Ascending aorta (tissue), 2 donors: ENCODE results near the gene ZBED1. TPM values are rescaled to one million over a fixed set of nuclear protein-coding genes. Genes with fewer than 3 reads are reported as not detected.
"Not testable (repeated sequence)": the region's sequence is repeated elsewhere in the genome, so short reads cannot be mapped to it uniquely, and the experiment has no call there.

ENCODE experiments used
- DNase-seq, 2 donors: peaks; one replicate each; pipeline ENCODE4 v3.0.0-alpha.2; 2019; ENCODE audit warnings: low spot score in 2 of 2
- H3K27ac ChIP-seq, 2 donors: fragments of 200-600 bp; sonication (generic); one replicate each; pipeline ENCODE4 v1.5.1; 2016 to 2017; ENCODE audit warnings: mild to moderate bottlenecking in 1 of 2
- H3K27me3 ChIP-seq: fragments of 200-600 bp; sonication (generic); one replicate; pipeline ENCODE4 v1.5.1; 2017
- H3K36me3 ChIP-seq, 2 donors: fragments of 200-600 bp; sonication (generic); one replicate each; pipeline ENCODE4 v1.5.1; 2016
- H3K4me1 ChIP-seq, 2 donors: fragments of 200-600 bp; sonication (generic); one replicate each; pipeline ENCODE4 v1.5.1; 2016 to 2017; ENCODE audit warnings: mild to moderate bottlenecking in 1 of 2
- H3K4me3 ChIP-seq, 2 donors: fragments of 200-600 bp; sonication (generic); one replicate each; pipeline ENCODE4 v1.5.1; 2016 to 2017; ENCODE audit warnings: mild to moderate bottlenecking in 1 of 2
- H3K9me3 ChIP-seq, 2 donors: fragments of 200-600 bp; sonication (generic); one replicate each; pipeline ENCODE4 v1.5.1; 2016
- CTCF ChIP-seq, 3 experiments: fragments of 200-600 bp in 2 of 3; fragments of 450-650 bp in 1 of 3; sonication (generic) in 2 of 3; IDR thresholded peaks; one replicate each; pipeline ENCODE4 v1.5.1; 2016 to 2019; ENCODE audit warnings: antibody characterized with exemption in 3 of 3, mild to moderate bottlenecking in 1 of 3, moderate library complexity in 1 of 3
- intact Hi-C: fragments of 100-400 bp; cut with DNase I; formaldehyde crosslinking; loops from one replicate; pipeline ENCODE4 v1.15.1; 2023
- total RNA-seq: library from RNA; depleted of rRNA; stranded (reverse); fragments of >200 nt; gene quantifications from one replicate; pipeline ENCODE4 v1.1.0, GENCODE V29; 2016

Gene ZBED1
- total RNA-seq, 1 donor from 2014 or later, result 34.6 TPM

DNA sequence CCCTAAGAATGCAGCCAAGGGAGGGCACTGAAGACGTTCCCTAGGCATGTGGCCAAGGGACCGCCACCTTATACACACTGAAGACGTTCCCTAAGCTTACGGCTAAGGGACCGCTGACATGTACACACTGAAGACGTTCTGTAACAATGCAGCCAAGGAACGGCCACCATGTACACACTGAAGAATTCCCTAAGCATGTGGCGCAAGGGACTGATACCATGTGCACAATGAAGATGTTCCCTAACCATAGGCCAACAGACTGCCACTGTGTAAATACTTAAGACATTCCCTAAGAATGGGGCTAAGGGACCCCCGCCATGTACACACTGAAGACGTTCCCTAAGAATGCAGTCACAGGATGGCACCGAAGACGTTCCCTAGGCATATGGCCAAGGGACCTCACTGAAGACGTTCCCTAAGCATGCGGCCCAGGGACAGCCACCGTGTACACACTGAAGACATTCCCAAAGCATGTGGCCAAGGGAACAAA lies 36.1 kb downstream of the ZBED1 start:
- Histone ChIP-seq H3K4me3 (no peak overlapping the region), H3K4me1 (peaks cover 0 to 7% of the 10 kb centered on the region in 2 donors), H3K27me3 (no peaks in the 10 kb centered on the region), H3K36me3 (no peaks in the 10 kb centered on the region), H3K9me3 (no peaks in the 10 kb centered on the region), H3K27ac (no peak overlapping the region)
- no peak for TF ChIP-seq CTCF (IDR thresholded peaks at IDR 0.05)
- intact Hi-C loops, result no loop called here
- DNase-seq, result no peak

DNA sequence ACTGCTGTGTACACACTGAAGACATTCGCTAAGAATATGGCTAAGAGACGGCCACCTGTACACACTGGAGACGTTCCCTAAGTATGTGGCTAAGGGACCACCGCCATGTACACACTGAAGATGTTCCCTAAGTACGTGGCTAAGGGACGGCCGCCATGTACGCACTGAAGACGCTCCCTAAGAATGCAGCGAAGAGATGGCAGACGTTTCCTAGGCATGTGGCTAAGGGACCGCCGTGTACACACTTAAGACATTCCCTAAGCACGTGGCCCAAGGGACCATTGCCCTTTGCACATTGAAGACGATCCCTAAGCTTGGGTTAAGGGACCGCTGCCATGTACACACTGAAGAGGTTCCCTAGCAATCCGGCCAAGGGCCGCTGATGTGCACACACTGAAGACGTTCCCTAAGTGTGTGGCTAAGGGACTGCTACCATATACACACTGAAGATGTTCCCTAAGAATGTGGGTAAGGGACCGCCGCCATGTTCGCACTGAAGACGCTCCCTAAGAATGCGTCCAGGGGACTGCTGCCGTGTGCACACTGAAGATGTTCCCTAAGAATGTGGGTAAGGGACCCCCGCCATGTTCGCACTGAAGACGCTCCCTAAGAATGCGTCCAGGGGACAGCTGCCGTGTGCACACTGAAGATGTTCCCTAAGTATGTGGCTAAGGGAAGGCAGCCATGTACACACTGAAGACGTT lies 36.7 kb downstream of the ZBED1 start:
- H3K27me3 ChIP-seq, result no peaks in the 10 kb centered on the region
- intact Hi-C loops, result no loop called here
- H3K4me3 ChIP-seq, result no peak overlapping the region
- no peak for DNase-seq
- H3K9me3 ChIP-seq, result no peaks in the 10 kb centered on the region
- no peak overlapping the region for H3K27ac ChIP-seq
- no peaks in the 10 kb centered on the region for H3K36me3 ChIP-seq
- no peak for TF ChIP-seq CTCF (IDR thresholded peaks at IDR 0.05)
- H3K4me1 ChIP-seq, result peaks cover 0 to 7% of the 10 kb centered on the region in 2 donors

DNA sequence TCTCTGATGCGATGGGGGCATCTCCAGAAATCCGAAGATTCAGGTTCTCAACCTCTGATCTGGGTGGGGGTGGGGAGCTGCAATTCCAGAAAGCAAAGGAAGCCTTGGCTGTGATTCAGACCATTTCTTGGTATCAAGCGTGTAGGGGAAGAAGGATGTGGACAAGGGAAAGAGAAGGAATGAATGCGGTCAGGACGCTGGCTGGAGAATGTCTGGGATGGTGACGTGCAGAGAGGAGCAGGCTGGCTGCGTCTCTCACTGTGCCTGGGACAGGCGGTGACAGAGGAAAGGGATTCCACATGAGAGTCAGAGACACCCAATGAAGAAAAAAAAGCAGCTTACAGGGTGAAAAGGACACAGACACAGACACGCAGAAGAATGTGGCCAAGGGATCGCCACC lies 37.3 kb downstream of the ZBED1 start:
- not testable (repeated sequence) for H3K27ac ChIP-seq

DNA sequence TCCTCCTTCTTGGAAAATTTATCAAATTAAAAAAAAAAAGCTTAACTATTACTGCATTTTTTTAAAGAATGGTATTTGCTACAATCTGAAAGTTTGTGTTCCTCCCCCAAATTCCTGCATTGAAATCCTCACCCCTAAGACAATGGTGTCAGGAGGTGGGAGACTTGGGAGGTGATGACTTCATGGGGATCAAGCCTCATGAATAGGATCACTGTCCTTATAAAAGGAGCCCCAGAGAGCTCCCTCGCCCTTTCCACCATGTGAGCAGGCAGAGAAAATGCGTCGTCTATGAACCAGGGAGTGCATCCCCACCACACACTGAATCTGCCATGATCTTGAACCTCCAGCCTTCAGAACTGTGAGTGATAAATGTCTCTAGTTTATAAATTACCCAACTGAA lies 38.0 kb downstream of the ZBED1 start:
- H3K27ac ChIP-seq, result no peak overlapping the region
- H3K27me3 ChIP-seq, result no peaks in the 10 kb centered on the region
- H3K4me1 ChIP-seq, result peaks cover 0 to 7% of the 10 kb centered on the region in 2 donors
- no peak for TF ChIP-seq CTCF (IDR thresholded peaks at IDR 0.05)
- intact Hi-C loops, result no loop called here
- DNase-seq, result no peak
- H3K9me3 ChIP-seq, result no peaks in the 10 kb centered on the region
- H3K4me3 ChIP-seq, result no peak overlapping the region
- H3K36me3 ChIP-seq, result no peaks in the 10 kb centered on the region

More for the DNA sequence above, 37.3 kb downstream of the ZBED1 start:
- H3K4me3 ChIP-seq, intact Hi-C loops, H3K27me3 ChIP-seq, H3K9me3 ChIP-seq, H3K36me3 ChIP-seq, H3K4me1 ChIP-seq, DNase-seq: not testable (repeated sequence)

DNA sequence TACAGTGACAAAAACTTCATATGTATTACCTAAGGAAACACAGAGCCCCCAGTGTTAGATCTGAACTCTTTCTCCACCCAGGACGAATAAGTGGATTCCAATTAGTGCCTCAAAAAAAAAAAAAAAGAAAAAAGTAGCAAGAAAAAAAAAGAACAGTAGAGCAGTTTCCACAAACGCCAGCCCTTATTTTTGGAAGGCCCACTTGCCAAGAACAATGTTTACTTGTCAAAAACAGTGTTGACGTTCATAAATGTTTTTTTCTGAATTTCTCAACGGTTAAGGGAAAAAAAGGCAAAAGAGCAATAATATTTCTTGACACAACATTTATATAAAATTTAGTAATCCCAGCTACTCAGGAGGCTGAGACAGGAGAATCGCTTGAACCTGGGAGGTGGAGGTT lies 38.7 kb downstream of the ZBED1 start:
- no peak overlapping the region for H3K4me3 ChIP-seq
- H3K4me1 ChIP-seq, result peaks cover 0 to 7% of the 10 kb centered on the region in 2 donors
- H3K27ac ChIP-seq, result no peak overlapping the region
- no peaks in the 10 kb centered on the region for H3K9me3 ChIP-seq
- DNase-seq, result no peak
- TF ChIP-seq CTCF (IDR thresholded peaks at IDR 0.05), result no peak
- H3K27me3 ChIP-seq, result no peaks in the 10 kb centered on the region
- intact Hi-C loops, result no loop called here
- H3K36me3 ChIP-seq, result no peaks in the 10 kb centered on the region

GRCh38 chrX:2461711-2462016 lies 39.1 kb downstream of the ZBED1 start:
- H3K36me3 ChIP-seq, result no peaks in the 10 kb centered on the region
- no peaks in the 10 kb centered on the region for H3K9me3 ChIP-seq
- DNase-seq, result no peak
- no peak for TF ChIP-seq CTCF (IDR thresholded peaks at IDR 0.05)
- no peak overlapping the region for H3K4me3 ChIP-seq
- H3K4me1 ChIP-seq, result peaks cover 0 to 7% of the 10 kb centered on the region in 2 donors
- H3K27ac ChIP-seq, result no peak overlapping the region
- intact Hi-C loops, result no loop called here
- H3K27me3 ChIP-seq, result no peaks in the 10 kb centered on the region

- H3K9me3 ChIP-seq, H3K4me3 ChIP-seq, H3K27me3 ChIP-seq, H3K36me3 ChIP-seq, DNase-seq, H3K4me1 ChIP-seq, H3K27ac ChIP-seq, intact Hi-C loops: not testable (repeated sequence)
Measured at GRCh38 chrX:2460821-2461710, 39.7 kb downstream of the ZBED1 start.

DNA sequence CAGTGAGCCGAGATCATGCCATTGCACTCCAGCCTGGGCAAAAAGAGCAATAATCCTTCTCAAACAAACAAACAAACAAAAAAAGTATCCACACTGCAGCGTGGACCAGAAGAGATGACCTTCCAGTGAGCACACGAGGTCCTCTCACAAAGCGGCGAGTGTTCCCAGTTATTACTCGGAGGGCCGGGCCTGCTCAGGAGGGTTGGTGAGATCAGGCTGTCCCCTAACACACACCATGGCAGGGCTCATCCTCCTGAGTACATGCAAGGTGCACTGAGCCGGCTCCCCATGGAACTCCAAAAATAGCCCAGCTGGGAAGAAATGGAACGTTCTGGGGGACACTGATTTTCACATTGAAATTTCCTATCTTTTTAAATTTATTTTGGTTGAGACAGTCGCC lies 40.7 kb downstream of the ZBED1 start:
- DNase-seq, H3K27me3 ChIP-seq, H3K36me3 ChIP-seq, H3K4me1 ChIP-seq, H3K4me3 ChIP-seq, H3K9me3 ChIP-seq, intact Hi-C loops, H3K27ac ChIP-seq: not testable (repeated sequence)
